BE2C (cell line): Measurements from ENCODE around the gene CADM1.

Experiments
- DNase-seq: peaks from one replicate; pipeline ENCODE4 v3.0.0-alpha.2; 2020
- H3K27me3 ChIP-seq: fragments of 250-450 bp; sonication (Bioruptor Pico); 2 replicates; pipeline ENCODE4 v1.5.1; 2020; ENCODE audit warnings: mild to moderate bottlenecking
- H3K36me3 ChIP-seq: fragments of 250-450 bp; sonication (Bioruptor Pico); 2 replicates; pipeline ENCODE4 v1.5.1; 2020; ENCODE audit warnings: mild to moderate bottlenecking
- H3K4me1 ChIP-seq: fragments of 250-450 bp; sonication (Bioruptor Pico); 2 replicates; pipeline ENCODE4 v1.5.1; 2020
- H3K4me3 ChIP-seq: 2 replicates; pipeline ENCODE4 v1.5.1; 2011; ENCODE audit warnings: low read depth, low read length
- H3K9me3 ChIP-seq: fragments of 250-450 bp; sonication (Bioruptor Pico); 2 replicates; pipeline ENCODE4 v1.5.1; 2020
- TF ChIP-seq, protein P1 (sequence below): IDR thresholded peaks from 2 replicates; pipeline ENCODE4 v1.5.1; 2012; ENCODE audit warnings: mild to moderate bottlenecking, low read depth, low read length

CADM1 gene

DNA sequence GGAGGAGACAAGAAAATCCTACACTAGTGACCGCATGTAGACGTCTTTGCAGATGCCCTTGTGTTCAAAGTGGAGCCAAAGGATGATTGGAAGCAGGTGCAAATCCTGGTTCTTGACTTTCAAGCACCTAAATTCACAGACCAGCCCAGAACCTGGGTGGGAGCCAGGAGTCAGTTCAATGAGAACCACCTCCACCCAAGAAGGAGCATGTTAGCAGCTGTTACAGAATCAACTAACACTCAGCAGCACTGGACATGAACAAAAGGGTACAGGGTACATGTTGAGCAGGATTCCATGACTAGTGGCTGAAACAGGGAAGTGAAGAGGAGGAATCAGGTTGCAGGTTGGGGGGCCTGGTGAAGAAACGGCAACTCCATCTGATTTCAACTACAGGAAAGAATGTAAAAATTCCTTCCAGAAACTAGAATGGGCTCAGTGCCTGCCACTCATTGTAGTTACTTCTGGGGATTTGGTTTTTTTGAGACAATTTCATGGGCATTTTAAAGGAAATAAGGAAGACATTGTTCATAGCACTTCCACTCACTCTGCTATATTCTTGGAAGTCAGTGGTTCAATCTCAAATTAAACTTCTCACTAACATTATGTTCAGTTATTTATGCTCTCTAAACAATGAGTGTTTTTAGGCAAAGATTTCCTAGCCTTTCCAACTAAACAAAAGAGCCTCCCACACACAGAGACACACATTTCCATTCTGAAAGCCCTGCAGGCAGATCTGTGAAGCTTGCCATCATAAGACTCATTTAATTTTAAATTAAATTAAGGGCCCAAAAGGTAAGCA lies 173.3 kb downstream of the CADM1 start:
- Histone ChIP-seq H3K36me3 (peaks cover 5% of the 10 kb centered on the region; the same call in 1 of the 2 replicates), H3K27me3 (no peaks in the 10 kb centered on the region), H3K4me3 (no peak overlapping the region), H3K4me1 (peaks cover 21% of the 10 kb centered on the region), H3K9me3 (no peaks in the 10 kb centered on the region; the same call in 1 of the 2 replicates)
- DNase-seq, result no peak
- TF ChIP-seq, protein P1, sequence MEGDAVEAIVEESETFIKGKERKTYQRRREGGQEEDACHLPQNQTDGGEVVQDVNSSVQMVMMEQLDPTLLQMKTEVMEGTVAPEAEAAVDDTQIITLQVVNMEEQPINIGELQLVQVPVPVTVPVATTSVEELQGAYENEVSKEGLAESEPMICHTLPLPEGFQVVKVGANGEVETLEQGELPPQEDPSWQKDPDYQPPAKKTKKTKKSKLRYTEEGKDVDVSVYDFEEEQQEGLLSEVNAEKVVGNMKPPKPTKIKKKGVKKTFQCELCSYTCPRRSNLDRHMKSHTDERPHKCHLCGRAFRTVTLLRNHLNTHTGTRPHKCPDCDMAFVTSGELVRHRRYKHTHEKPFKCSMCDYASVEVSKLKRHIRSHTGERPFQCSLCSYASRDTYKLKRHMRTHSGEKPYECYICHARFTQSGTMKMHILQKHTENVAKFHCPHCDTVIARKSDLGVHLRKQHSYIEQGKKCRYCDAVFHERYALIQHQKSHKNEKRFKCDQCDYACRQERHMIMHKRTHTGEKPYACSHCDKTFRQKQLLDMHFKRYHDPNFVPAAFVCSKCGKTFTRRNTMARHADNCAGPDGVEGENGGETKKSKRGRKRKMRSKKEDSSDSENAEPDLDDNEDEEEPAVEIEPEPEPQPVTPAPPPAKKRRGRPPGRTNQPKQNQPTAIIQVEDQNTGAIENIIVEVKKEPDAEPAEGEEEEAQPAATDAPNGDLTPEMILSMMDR, result no peak

DNA sequence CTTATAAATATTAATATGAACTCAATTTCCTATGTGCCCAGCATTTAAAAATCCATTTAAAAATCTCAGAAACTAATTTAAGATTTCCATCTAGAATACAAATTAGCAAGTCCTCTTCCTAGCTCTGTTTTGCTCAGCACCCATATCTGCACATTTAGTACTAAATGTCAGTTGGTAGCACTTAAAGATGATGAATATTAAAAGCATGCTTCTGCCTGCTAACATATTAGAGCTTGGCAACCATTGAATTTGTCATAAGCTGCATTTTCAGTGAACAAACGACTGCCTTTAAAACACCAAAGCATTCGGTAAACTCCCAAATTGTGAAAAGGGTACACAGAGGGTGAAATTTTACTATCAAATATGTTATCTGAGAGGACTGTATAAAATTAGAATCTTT lies 177.7 kb downstream of the CADM1 start:
- H3K36me3 ChIP-seq, result peaks cover 8% of the 10 kb centered on the region; the same call in 1 of the 2 replicates
- no peak overlapping the region for H3K4me3 ChIP-seq
- DNase-seq, result no peak
- peaks cover 23% of the 10 kb centered on the region for H3K4me1 ChIP-seq
- TF ChIP-seq, protein P1, result no peak
- no peaks in the 10 kb centered on the region for H3K27me3 ChIP-seq
- no peaks in the 10 kb centered on the region; the same call in 1 of the 2 replicates for H3K9me3 ChIP-seq

DNA sequence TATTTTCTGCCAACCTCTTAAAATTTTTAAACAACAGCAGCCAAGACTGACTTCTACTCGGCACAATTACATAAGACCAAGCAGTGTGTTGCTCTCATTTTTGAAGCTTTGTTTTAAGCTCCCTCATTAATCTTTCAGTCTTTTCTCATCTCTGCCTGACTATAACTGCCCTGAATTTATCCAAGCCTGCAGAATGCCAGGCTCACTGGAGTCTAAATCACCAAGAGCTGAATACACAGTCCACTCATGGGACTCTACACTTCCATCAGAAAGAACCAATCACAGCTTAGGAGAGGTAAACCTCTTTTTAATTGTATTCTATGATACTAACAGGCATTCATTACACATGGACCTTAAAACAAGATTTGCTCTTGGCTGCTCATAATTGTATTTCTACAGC lies 178.7 kb downstream of the CADM1 start:
- Histone ChIP-seq H3K4me3 (no peak overlapping the region), H3K27me3 (no peaks in the 10 kb centered on the region), H3K4me1 (peaks cover 23% of the 10 kb centered on the region), H3K9me3 (no peaks in the 10 kb centered on the region; the same call in 1 of the 2 replicates), H3K36me3 (peaks cover 6% of the 10 kb centered on the region; the same call in 1 of the 2 replicates)
- TF ChIP-seq, protein P1, result no peak
- no peak for DNase-seq

DNA sequence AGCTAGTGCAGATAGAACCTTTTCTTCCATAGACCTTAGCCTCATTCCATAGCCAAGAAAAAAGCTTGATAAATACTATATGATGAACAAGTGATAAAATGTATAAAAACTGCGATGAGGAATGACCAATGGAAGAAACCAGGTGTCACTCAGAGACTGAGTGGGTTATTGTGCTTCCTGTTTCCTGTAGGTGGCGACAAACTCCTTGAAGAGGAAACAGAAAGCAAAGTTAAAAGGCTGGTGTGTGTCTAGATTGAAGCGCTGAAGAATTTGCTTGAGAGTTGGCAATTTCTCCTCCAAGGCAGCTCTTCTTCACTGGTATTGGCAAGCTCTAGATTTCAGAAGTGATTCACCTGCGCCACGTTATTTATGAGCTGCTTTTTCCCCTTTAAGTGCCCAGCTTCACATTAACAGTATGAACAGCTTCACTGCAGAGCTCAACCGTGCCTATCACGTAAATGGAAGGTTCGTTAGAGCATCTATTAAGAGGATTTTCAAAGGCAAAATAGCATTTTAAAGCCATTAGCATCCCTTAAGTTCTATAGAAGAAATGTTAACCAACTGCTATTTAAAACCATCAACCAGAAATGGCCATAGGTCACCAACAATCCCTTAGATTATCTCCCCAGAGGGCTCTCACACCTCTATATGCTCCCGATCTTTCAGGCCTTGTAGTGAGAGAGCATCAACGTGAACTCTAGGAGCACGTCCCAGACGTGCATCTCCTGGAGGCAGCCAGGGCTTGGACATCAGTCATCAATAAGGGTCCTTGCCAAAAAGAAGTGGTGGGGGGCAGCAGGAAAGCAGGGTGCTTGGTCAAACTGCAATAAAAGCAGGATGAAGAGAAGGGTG lies 179.4 kb downstream of the CADM1 start:
- DNase-seq, result peak; percentile 33
- Histone ChIP-seq H3K27me3 (no peaks in the 10 kb centered on the region), H3K36me3 (peaks cover 6% of the 10 kb centered on the region; the same call in 1 of the 2 replicates), H3K4me3 (no peak overlapping the region), H3K4me1 (peaks cover 23% of the 10 kb centered on the region), H3K9me3 (no peaks in the 10 kb centered on the region; the same call in 1 of the 2 replicates)
- TF ChIP-seq, protein P1, result peak; percentile 95

DNA sequence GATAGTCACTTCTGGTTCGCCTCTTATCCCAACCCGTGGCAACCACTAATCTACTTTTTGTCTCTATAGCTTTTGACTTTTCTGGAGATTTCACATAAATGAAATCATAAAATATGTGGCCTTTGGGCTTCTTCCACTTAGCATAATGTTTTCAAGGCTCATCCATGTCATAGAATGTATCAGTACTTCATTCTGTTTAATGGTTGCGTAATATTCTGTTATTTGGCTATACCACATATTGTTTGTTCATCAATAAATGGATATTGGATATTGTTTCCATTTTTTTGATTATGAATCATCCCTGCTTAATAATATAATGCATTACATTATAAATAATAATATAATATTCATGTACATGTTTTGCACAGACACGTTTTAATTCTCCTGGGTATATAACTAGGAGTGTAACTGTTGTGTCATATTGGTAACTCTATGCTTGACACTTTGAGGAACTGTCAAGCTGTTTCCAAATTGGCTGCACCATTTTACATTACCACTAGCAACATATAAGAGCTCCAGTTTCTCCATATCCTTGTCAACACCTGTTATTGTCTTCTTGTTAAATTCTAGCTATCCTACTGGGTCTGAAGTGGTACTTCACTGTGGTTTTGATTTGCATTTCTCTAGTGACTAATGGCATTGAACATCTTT lies 181.5 kb downstream of the CADM1 start:
- Histone ChIP-seq H3K4me1 (peaks cover 32% of the 10 kb centered on the region), H3K36me3 (peaks cover 3% of the 10 kb centered on the region; the same call in 1 of the 2 replicates), H3K27me3 (no peaks in the 10 kb centered on the region), H3K4me3 (no peak overlapping the region), H3K9me3 (no peaks in the 10 kb centered on the region)
- no peak for DNase-seq
- TF ChIP-seq, protein P1, result no peak
